ENCODE measurements around the gene FEN1.

FEN1 gene

DNA sequence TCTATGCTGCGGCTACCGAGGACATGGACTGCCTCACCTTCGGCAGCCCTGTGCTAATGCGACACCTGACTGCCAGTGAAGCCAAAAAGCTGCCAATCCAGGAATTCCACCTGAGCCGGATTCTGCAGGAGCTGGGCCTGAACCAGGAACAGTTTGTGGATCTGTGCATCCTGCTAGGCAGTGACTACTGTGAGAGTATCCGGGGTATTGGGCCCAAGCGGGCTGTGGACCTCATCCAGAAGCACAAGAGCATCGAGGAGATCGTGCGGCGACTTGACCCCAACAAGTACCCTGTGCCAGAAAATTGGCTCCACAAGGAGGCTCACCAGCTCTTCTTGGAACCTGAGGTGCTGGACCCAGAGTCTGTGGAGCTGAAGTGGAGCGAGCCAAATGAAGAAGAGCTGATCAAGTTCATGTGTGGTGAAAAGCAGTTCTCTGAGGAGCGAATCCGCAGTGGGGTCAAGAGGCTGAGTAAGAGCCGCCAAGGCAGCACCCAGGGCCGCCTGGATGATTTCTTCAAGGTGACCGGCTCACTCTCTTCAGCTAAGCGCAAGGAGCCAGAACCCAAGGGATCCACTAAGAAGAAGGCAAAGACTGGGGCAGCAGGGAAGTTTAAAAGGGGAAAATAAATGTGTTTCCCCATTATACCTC lies 3.3 kb downstream of the FEN1 start:
- no peak for DNase-seq

GRCh38 chr11:61797263-61797944 lies 4.7 kb downstream of the FEN1 start:
- peak; percentile 65 to 90 for DNase-seq

DNA sequence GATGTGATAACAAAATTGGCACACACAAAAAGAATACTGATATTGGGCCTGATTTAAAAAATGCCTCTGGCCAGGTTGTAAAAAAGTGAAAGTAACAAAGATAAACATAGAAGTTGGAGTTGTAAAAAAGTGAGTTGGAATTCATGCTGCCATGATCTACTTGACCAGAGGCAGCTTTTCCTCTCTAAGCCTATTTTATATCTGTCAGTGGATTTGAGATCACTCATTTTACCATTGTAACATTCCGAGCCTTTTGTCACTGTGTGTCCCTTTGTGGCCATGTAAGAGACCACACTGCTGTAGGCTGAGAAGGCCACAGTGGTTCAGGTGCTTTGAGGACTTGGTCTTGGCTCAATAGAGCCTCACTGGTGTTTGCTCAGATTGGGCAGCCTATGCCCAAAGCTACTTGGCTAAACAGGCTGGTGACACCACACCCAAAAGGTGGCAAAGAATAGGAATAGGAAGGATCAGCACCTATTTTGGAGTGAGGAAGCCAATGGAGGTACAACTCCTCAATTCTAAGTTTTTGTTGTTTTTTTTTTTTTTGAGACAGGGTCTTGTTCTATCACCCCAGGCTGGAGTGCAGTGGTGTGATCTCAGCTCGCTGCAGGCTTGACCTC lies 7.1 kb downstream of the FEN1 start:
- DNase-seq, result no peak

- no peak for DNase-seq
Observed at GRCh38 chr11:61800331-61801281, 7.9 kb downstream of the FEN1 start.

- DNase-seq, result no peak
Observed at GRCh38 chr11:61802605-61803004, 9.9 kb downstream of the FEN1 start.

- no peak for DNase-seq
Observed at GRCh38 chr11:61803889-61804647, 11.4 kb downstream of the FEN1 start.

DNA sequence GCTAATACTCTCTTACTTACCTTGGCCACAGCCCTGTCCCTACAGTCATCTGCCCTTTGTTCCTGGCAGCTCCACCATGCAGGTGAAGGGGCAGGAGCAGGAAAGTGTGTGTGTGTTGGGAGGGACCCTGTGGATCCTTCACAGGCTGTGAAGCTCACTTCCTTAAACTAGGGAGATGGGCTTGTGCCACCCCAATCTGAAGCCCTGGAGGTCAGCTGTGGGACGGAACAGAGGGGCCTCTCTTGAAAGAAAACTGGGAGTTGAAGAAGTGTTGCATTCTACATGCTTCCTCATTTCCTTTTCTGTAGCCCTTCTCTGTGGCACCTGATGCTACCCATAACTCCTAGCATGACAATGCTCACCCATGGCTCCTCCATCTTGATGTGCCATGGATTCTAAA lies 12.4 kb downstream of the FEN1 start:
- peak in 1 of 2 experiments; percentile 16 for DNase-seq

- DNase-seq, result no peak
Observed at GRCh38 chr11:61806785-61807184, 14.1 kb downstream of the FEN1 start.

- no peak for DNase-seq
Observed at GRCh38 chr11:61810671-61811175, 18.0 kb downstream of the FEN1 start.

- DNase-seq, result no peak
Observed at GRCh38 chr11:61811831-61812230, 19.1 kb downstream of the FEN1 start.

GRCh38 chr11:61812736-61813411 lies 20.2 kb downstream of the FEN1 start:
- DNase-seq, result no peak

DNA sequence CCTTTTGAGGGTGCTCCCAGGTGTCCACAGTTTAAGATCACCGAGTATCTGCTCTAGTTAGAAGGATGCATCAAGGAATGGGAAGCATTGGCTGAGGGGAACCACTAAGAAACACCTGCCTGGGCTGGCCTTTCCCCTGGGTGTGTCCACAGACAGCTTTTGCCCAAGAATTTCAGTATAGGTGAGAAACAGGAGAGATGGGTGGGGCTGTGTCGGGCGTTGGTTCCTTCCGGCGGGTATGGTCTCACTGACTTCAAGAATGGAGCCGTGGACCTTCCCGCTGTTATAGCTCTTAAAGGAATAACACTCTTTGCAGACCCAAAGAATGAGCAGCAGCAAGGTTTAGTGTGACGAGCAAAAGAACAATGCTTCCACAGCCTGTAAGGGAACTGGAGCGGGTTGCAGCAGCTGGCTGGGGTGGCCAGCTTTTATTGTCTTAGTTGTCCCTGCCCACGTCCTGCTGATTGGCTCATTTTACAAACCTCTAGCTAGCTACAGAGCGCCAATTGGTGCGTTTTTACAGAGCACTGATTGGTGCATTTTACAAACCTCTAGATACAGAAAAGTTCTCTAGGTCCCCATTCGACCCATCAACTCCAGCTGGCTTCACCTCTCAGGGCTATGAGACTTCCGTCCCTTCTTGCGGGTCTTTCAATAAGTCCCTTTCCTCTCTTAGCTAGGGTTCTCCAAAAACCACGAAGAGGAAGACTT lies 21.7 kb downstream of the FEN1 start:
- peak; percentile 45 to 50 for DNase-seq

GRCh38 chr11:61814958-61815789 lies 22.5 kb downstream of the FEN1 start:
- DNase-seq, result peak; percentile 62 to 66

DNA sequence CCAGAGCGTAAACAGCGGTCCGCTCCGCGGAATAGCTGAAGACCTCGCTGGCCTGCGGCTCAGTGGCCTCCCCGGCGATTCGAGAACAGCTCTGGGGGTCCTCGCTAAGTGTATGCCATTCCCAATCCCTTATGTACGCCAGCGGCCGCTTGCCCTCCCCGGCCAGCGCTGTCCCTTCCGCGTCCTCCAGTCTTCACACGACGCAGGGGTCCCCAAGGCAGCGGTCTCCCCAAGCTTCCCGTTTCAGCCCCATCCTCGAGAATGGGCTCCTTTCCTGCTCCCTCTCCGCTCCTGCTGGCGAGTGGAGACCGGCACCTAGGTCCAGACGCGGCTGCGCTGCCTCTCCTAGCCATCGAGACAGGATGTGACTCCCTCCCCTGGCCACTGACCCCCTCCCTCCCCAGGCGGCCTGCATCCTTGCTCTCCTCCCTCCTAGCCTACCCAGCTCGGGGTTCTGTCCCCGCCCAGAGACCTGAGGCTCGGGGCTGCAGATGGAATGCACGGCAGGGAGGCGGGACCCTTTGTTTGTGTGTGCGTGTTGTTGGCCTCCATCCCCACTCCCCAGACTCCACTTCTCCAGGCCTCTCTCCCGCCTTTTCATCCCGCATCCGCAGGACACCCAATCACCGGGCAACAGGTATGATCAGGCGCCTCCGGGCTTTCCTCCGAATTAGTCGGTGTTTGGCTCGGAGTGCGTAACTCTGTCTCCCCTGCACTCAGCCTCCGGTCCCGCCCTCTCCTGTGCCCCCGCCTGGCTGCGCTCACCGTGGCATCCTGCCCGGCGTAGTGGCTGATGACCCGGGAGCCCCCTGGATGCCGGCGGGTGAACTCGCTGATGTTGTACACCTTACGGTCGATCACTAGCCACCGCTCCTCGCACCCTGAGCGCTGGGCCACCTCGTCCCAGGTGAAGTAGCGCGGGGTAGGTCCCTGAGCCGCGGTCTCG lies 23.4 kb downstream of the FEN1 start:
- DNase-seq, result peak; percentile 27 to 49

DNA sequence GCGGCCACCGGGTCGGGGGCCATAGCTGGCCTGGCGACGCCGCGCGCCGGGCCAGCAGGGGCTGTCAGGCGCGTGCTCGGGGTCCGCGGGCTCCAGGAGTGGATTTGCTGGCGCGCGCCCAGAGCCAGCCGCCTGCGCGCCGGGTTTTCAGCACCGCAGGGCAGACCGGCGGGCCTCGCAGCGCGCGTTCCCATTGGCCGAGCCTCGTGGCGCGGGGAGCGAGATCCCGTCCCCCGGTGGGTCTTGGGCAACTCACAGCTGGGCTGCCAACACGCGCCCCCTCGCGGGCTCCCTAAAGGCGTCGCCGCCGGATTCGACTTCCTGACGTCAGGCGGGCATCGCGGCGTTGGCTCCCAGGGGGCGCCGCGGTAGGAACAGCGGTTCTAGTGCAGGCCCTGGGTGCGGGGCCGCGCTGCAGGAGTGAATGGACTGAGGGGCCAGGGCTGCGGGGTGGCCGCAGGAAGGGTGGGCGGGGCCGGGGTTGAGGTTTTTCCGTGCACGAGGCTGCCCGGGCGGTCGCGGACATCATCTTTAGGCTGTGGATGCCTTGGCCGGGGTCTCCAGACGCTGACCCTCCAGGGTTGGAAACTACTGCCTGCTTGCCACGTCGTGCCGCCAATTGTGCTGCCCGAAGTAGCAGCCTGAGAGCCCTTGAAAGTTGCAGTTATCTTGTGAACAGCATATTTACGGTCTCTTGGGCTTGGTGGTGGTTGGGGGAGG lies 24.2 kb downstream of the FEN1 start, which contains the start of gene FADS1:
Gene FADS1 (minus strand): TSS at position 268 of the 720 bp plus-strand sequence. CDS start 74 bp downstream, at position 194.
- DNase-seq, result peak; percentile 91 to 92

GRCh38 chr11:61817471-61818202 lies 24.9 kb downstream of the FEN1 start:
- no peak for DNase-seq

DNA sequence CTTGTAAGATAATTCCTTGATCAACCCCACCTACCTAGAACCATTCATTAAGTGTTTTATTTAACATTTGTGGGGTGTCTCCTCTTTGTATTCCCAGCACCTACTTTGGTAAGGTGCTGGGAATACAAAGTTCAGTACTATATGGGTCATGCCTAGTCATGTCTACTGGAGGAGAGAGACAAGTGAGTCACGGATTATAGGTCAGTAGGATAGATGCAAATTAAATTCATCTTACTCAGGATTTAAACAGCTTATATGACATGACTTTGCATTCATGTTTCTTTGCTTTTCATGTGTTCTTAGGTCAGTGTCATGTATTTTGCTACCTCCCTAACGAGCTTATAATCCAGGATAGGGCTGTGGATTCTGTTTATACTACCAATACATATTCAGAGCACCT lies 27.5 kb downstream of the FEN1 start:
- DNase-seq, result no peak

Measured in Kasumi-1 (cell line).